ENCODE results near the gene PISD.
"Not testable (repeated sequence)": the region's sequence is repeated elsewhere in the genome, so short reads cannot be mapped to it uniquely, and the experiment has no call there.

PISD gene

GRCh38 chr22:31607696-31608095 is 54.3 kb downstream of the PISD start:
- no peak for DNase-seq (ENCODE audit: low spot score)

- no peak for DNase-seq (ENCODE audit: low spot score)
These were observed 56.0 kb downstream of the PISD start for GRCh38 chr22:31605851-31606585.

- DNase-seq (ENCODE audit: low spot score), result no peak
These were observed 57.0 kb downstream of the PISD start for GRCh38 chr22:31604746-31605705.

- DNase-seq (ENCODE audit: low spot score), result no peak
These were observed 57.8 kb downstream of the PISD start for GRCh38 chr22:31604137-31604705.

GRCh38 chr22:31603574-31603973 is 58.4 kb downstream of the PISD start:
- no peak for DNase-seq (ENCODE audit: low spot score)

- no peak for DNase-seq (ENCODE audit: low spot score)
These were observed 58.9 kb downstream of the PISD start for GRCh38 chr22:31603081-31603525.

GRCh38 chr22:31602259-31602952 is 59.6 kb downstream of the PISD start:
- no peak for DNase-seq (ENCODE audit: low spot score)

- DNase-seq (ENCODE audit: low spot score), result no peak
These were observed 66.7 kb downstream of the PISD start for GRCh38 chr22:31595271-31595670.

GRCh38 chr22:31590161-31590560 is 71.9 kb downstream of the PISD start:
- not testable (repeated sequence) for DNase-seq (ENCODE audit: low spot score)

GRCh38 chr22:31588970-31589675 is 72.9 kb downstream of the PISD start:
- peak; percentile 71 for DNase-seq (ENCODE audit: low spot score)

GRCh38 chr22:31586137-31586920 is 75.7 kb downstream of the PISD start:
- DNase-seq (ENCODE audit: low spot score), result no peak

- DNase-seq (ENCODE audit: low spot score), result no peak
These were observed 76.7 kb downstream of the PISD start for GRCh38 chr22:31585161-31585859.

- DNase-seq (ENCODE audit: low spot score), result no peak
These were observed 77.2 kb downstream of the PISD start for GRCh38 chr22:31584804-31585160.

GRCh38 chr22:31583861-31584485 is 78.0 kb downstream of the PISD start:
- no peak for DNase-seq (ENCODE audit: low spot score)

GRCh38 chr22:31579835-31580242 is 82.2 kb downstream of the PISD start:
- DNase-seq (ENCODE audit: low spot score), result peak; percentile 57

- DNase-seq (ENCODE audit: low spot score), result no peak
These were observed 83.8 kb downstream of the PISD start for GRCh38 chr22:31578171-31578570.

- DNase-seq (ENCODE audit: low spot score), result no peak
These were observed 84.3 kb downstream of the PISD start for GRCh38 chr22:31577711-31578110.

- DNase-seq (ENCODE audit: low spot score), result no peak
These were observed 86.8 kb downstream of the PISD start for GRCh38 chr22:31575190-31575589.

- DNase-seq (ENCODE audit: low spot score), result no peak
These were observed 87.9 kb downstream of the PISD start for GRCh38 chr22:31574055-31574670.

Data from HuH-7.5 (cell line).